GM06990 (cell line): ENCODE results near the gene PTCH2.
"Not testable (repeated sequence)": the region's sequence is repeated elsewhere in the genome, so short reads cannot be mapped to it uniquely, and the experiment has no call there.

Source experiments
- DNase-seq: peaks from one replicate; pipeline ENCODE4 v3.0.0-alpha.2; 2011; ENCODE audit not compliant: insufficient read length; ENCODE audit errors: extremely low read depth
- H3K27me3 ChIP-seq: replicated peaks from 2 replicates; pipeline ENCODE4 v1.6.0; 2011; ENCODE audit warnings: low read length; ENCODE audit not compliant: control insufficient read depth, insufficient read depth
- H3K36me3 ChIP-seq: 2 replicates; pipeline ENCODE4 v1.5.1; 2011; ENCODE audit warnings: low read length; ENCODE audit not compliant: control insufficient read depth, insufficient read depth
- H3K4me3 ChIP-seq: replicated peaks from 2 replicates; pipeline ENCODE4 v1.5.1; 2011; ENCODE audit warnings: low read depth, mild to moderate bottlenecking, control low read depth, low read length
- CTCF ChIP-seq: IDR thresholded peaks from 2 replicates; pipeline ENCODE4 v1.5.1; 2011; ENCODE audit warnings: low read length, control low read depth, mild to moderate bottlenecking, inconsistent platforms; ENCODE audit not compliant: insufficient read depth, poor library complexity, severe bottlenecking

PTCH2 gene

GRCh38 chr1:44829506-44830384 lies 13.3 kb downstream of the PTCH2 start:
- Histone ChIP-seq H3K4me3 (no peak overlapping the region), H3K27me3 (no peaks in the 10 kb centered on the region), H3K36me3 (no peaks in the 10 kb centered on the region)
- TF ChIP-seq CTCF: no peak
- no peak for DNase-seq

GRCh38 chr1:44828841-44829440 lies 14.1 kb downstream of the PTCH2 start:
- no peak overlapping the region for H3K4me3 ChIP-seq
- TF ChIP-seq CTCF: no peak
- H3K27me3 ChIP-seq: no peaks in the 10 kb centered on the region
- DNase-seq: no peak
- H3K36me3 ChIP-seq: no peaks in the 10 kb centered on the region

DNA sequence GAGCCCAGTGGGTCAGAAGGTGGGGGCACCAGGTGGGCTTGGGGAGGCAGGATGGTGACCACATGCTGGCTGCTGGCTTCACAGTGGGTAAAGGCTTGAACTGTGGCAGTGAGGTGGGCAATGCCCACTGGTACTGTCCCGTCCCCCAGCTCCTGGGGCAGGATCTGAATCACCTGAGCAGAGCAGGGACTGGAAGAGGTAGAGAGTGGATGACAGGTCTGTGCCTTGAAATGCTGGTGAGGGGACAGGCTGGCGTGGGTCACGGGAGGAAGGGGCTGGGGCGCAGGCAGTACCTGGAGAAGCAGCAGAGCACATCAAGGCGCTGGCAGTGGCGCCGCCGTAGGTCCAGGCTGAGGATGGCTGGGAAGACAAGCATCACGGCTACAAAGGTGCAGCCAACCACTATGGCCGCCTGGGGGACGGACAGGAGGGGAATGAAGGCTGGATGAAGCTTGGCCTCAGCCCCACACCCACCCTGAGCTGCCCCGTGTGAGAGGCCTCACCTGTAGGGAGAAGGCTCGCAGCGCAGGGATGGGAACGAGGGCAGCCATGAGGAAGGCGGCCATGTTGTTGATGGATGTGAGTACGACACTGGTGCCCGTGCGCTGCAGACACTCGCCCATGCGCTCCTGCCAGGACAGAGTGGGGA lies 14.9 kb downstream of the PTCH2 start:
- H3K4me3 ChIP-seq: no peak overlapping the region
- no peak for TF ChIP-seq CTCF
- H3K27me3 ChIP-seq: no peaks in the 10 kb centered on the region
- H3K36me3 ChIP-seq: no peaks in the 10 kb centered on the region
- DNase-seq: no peak

GRCh38 chr1:44827197-44828002 lies 15.7 kb downstream of the PTCH2 start:
- Histone ChIP-seq H3K4me3 (no peak overlapping the region), H3K36me3 (no peaks in the 10 kb centered on the region), H3K27me3 (no peaks in the 10 kb centered on the region)
- no peak for DNase-seq
- TF ChIP-seq CTCF: peak; percentile 39

GRCh38 chr1:44826375-44827196 lies 16.5 kb downstream of the PTCH2 start:
- Histone ChIP-seq H3K27me3 (no peaks in the 10 kb centered on the region), H3K36me3 (no peaks in the 10 kb centered on the region), H3K4me3 (no peak overlapping the region)
- no peak for DNase-seq
- TF ChIP-seq CTCF: no peak

DNA sequence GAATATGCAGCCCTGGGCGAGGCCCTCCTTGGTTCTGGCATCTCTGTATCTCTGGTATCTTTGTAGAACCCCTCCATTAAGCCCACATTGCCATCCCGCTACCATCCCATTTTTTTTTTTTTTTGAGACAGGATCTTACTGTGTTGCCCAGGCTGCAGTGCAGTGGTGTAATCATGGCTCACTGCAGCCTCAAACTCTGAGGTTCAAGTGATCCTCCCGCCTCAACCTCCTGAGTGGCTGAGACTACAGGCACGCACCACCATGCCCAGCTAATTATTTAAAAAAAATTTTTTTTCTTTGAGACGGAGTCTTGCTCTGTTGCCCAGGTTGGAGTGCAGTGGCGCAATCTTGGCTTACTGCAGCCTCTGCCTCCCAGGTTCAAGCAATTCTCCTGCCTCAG lies 18.7 kb downstream of the PTCH2 start:
- not testable (repeated sequence) for H3K4me3 ChIP-seq, DNase-seq, H3K27me3 ChIP-seq, H3K36me3 ChIP-seq
